Esophagus muscularis mucosa (tissue), 4 donors: Measurements from ENCODE around the gene CTNNA3. TPM values are rescaled to one million over a fixed set of nuclear protein-coding genes. Genes with fewer than 3 reads are reported as not detected.

Experiments used
- DNase-seq: peaks from one replicate; pipeline ENCODE4 v3.0.0-alpha.2; 2017; ENCODE audit errors: extremely low spot score
- H3K27ac ChIP-seq, 4 donors: fragments of 200-600 bp; sonication (generic); replicated peaks in 1 of 4; 1 replicate in 3 of 4; 2 replicates in 1 of 4; pipeline ENCODE4 v1.5.1; 2016 to 2019; ENCODE audit warnings: mild to moderate bottlenecking in 1 of 4
- H3K27me3 ChIP-seq, 4 donors: fragments of 200-600 bp; sonication (generic); one replicate each; pipeline versions ENCODE4 v1.5.1 to v1.6.0; 2016 to 2019
- H3K36me3 ChIP-seq, 4 donors: fragments of 200-600 bp; sonication (generic); one replicate each; pipeline ENCODE4 v1.5.1; 2016 to 2019
- H3K4me1 ChIP-seq, 4 donors: fragments of 200-600 bp; sonication (generic); one replicate each; pipeline ENCODE4 v1.5.1; 2016 to 2019
- H3K4me3 ChIP-seq, 4 donors: fragments of 200-600 bp; sonication (generic); 1 replicate in 2 of 4; 2 replicates in 2 of 4; pipeline ENCODE4 v1.5.1; 2016 to 2019; ENCODE audit warnings: mild to moderate bottlenecking in 4 of 4, moderate library complexity in 1 of 4
- H3K9me3 ChIP-seq, 4 donors: fragments of 200-600 bp; sonication (generic); 1 replicate in 3 of 4; 2 replicates in 1 of 4; pipeline ENCODE4 v1.5.1; 2016 to 2019
- CTCF ChIP-seq, 3 experiments: fragments of 200-600 bp in 2 of 3; fragments of 450-650 bp in 1 of 3; sonication (generic) in 2 of 3; IDR thresholded peaks; one replicate each; pipeline ENCODE4 v1.5.1; 2017 to 2019; ENCODE audit warnings: antibody characterized with exemption in 3 of 3, mild to moderate bottlenecking in 2 of 3, moderate library complexity in 1 of 3
- EP300 ChIP-seq: sonication (generic); formaldehyde crosslinking; IDR thresholded peaks from one replicate; pipeline ENCODE4 v1.6.1; 2017; ENCODE audit warnings: antibody characterized with exemption
- POLR2A ChIP-seq: fragments of 450-650 bp; IDR thresholded peaks from one replicate; pipeline ENCODE4 v1.6.1; 2017; ENCODE audit warnings: antibody characterized with exemption, moderate library complexity, mild to moderate bottlenecking, low read depth
- POLR2AphosphoS5 ChIP-seq, 2 donors: sonication (generic); formaldehyde crosslinking; IDR thresholded peaks; one replicate each; pipeline ENCODE4 v1.6.1; 2017; ENCODE audit warnings: antibody characterized with exemption in 2 of 2
- WGBS: methylation state at CpG from one replicate; pipeline ENCODE4 v1.1.5; 2018; 5-methylcytosine and 5-hydroxymethylcytosine counted together
- intact Hi-C: fragments of 100-400 bp; cut with DNase I; formaldehyde crosslinking; loops from one replicate; pipeline ENCODE4 v1.15.1; 2023
- total RNA-seq, 4 donors: library from RNA; depleted of rRNA; stranded (reverse); fragments of >200 nt; gene quantifications; one replicate each; pipeline versions ENCODE4 v1.1.0 to v1.2.1, GENCODE V29; 2016

The CTNNA3 gene
- total RNA-seq, 4 donors from 2014 or later = 5.1 to 27.8 (median 17.6) TPM

GRCh38 chr10:66258693-66259092 is 1437.3 kb downstream of the CTNNA3 start:
- Histone ChIP-seq H3K27me3 (no peaks in the 10 kb centered on the region), H3K4me3 (no peak overlapping the region), H3K36me3 (no peaks in the 10 kb centered on the region), H3K27ac (no peak overlapping the region), H3K4me1 (no peaks in the 10 kb centered on the region), H3K9me3 (no peaks in the 10 kb centered on the region)
- DNase-seq = no peak
- intact Hi-C loops = no loop called here
- 82% methylated on average over 2 of the region's 2 CpGs for WGBS
- no peak for TF ChIP-seq CTCF (IDR thresholded peaks at IDR 0.05)
- no peak for TF ChIP-seq EP300
- TF ChIP-seq POLR2AphosphoS5 (IDR thresholded peaks at IDR 0.05) = no peak
- TF ChIP-seq POLR2A = no peak

- Histone ChIP-seq H3K27ac (no peak overlapping the region), H3K4me3 (no peak overlapping the region), H3K9me3 (no peaks in the 10 kb centered on the region), H3K27me3 (no peaks in the 10 kb centered on the region), H3K4me1 (no peaks in the 10 kb centered on the region), H3K36me3 (no peaks in the 10 kb centered on the region)
- TF ChIP-seq EP300 = no peak
- no peak for TF ChIP-seq CTCF (IDR thresholded peaks at IDR 0.05)
- TF ChIP-seq POLR2AphosphoS5 (IDR thresholded peaks at IDR 0.05) = no peak
- TF ChIP-seq POLR2A = no peak
- WGBS = 100% methylated on average over 1 of the region's 1 CpG
- intact Hi-C loops = no loop called here
- DNase-seq = no peak
Measured at GRCh38 chr10:66257801-66258200, 1438.2 kb downstream of the CTNNA3 start.

- Histone ChIP-seq H3K27me3 (no peaks in the 10 kb centered on the region), H3K9me3 (peaks cover 0 to 6% (median 3%) of the 10 kb centered on the region in 4 donors), H3K27ac (no peak overlapping the region), H3K4me3 (no peak overlapping the region), H3K4me1 (no peaks in the 10 kb centered on the region), H3K36me3 (no peaks in the 10 kb centered on the region)
- intact Hi-C loops = no loop called here
- TF ChIP-seq CTCF (IDR thresholded peaks at IDR 0.05) (no peak), EP300 (no peak), POLR2A (no peak), POLR2AphosphoS5 (IDR thresholded peaks at IDR 0.05) (no peak)
- DNase-seq = no peak
Measured at GRCh38 chr10:66252986-66253385, 1443.0 kb downstream of the CTNNA3 start.

GRCh38 chr10:66246177-66246576 is 1449.8 kb downstream of the CTNNA3 start:
- intact Hi-C loops = no loop called here
- no peak for DNase-seq
- Histone ChIP-seq H3K36me3 (no peaks in the 10 kb centered on the region), H3K4me3 (no peak overlapping the region), H3K9me3 (peaks cover 0 to 12% (median 3%) of the 10 kb centered on the region in 4 donors), H3K27ac (no peak overlapping the region), H3K27me3 (no peaks in the 10 kb centered on the region), H3K4me1 (no peaks in the 10 kb centered on the region)
- TF ChIP-seq POLR2A = no peak
- no peak for TF ChIP-seq EP300
- no peak for TF ChIP-seq CTCF (IDR thresholded peaks at IDR 0.05)
- no peak for TF ChIP-seq POLR2AphosphoS5 (IDR thresholded peaks at IDR 0.05)
- 60% methylated on average over 1 of the region's 1 CpG for WGBS

DNA sequence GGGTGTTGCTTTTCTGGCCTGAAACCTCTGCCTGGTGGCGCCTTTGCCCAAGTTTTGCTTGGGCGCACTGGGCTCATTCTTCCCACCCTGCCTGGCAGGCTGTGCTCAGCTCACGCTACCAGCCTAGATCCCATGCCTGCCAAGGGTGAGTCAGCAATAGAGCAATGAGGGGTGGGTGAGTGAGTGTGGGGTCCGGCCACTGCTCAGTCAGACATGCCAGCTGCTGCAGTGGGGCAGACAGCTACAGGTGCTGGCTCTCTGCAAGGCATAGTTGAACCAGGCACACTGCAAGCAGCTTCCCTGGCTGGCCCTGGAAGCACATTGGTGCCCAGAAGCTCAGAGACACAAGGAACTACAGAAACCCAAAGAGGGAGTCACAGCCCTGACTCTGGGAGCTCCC is 1451.0 kb downstream of the CTNNA3 start:
- 79% methylated on average over 2 of the region's 4 CpGs for WGBS
- Histone ChIP-seq H3K4me1 (no peaks in the 10 kb centered on the region), H3K27me3 (no peaks in the 10 kb centered on the region), H3K36me3 (no peaks in the 10 kb centered on the region), H3K27ac (no peak overlapping the region), H3K9me3 (peaks cover 0 to 12% (median 3%) of the 10 kb centered on the region in 4 donors), H3K4me3 (no peak overlapping the region)
- DNase-seq = no peak
- intact Hi-C loops = no loop called here
- TF ChIP-seq POLR2AphosphoS5 (IDR thresholded peaks at IDR 0.05) = no peak
- TF ChIP-seq EP300 = no peak
- TF ChIP-seq CTCF (IDR thresholded peaks at IDR 0.05) = no peak
- TF ChIP-seq POLR2A = no peak
